Neutrophil (primary cell): ENCODE results near the gene GTPBP4.

Experiments
- H3K27ac ChIP-seq: fragments of 200-600 bp; sonication (generic); 2 replicates; pipeline ENCODE4 v1.5.1; 2016; ENCODE audit warnings: mild to moderate bottlenecking, moderate library complexity
- H3K27me3 ChIP-seq: fragments of 200-600 bp; sonication (generic); 2 replicates; pipeline ENCODE4 v1.6.0; 2016; ENCODE audit warnings: mild to moderate bottlenecking
- H3K36me3 ChIP-seq: fragments of 200-600 bp; sonication (generic); 2 replicates; pipeline ENCODE4 v1.5.1; 2017
- H3K4me1 ChIP-seq, 2 experiments: fragments of 200-600 bp in 1 of 2; sonication (generic) in 1 of 2; 1 replicate in 1 of 2; 2 replicates in 1 of 2; pipeline versions ENCODE4 v1.5.1 to v1.6.1; 2013 to 2016; ENCODE audit warnings: low read depth in 1 of 2, low read length in 1 of 2, mild to moderate bottlenecking in 1 of 2, moderate library complexity in 1 of 2; ENCODE audit not compliant: control insufficient read depth in 1 of 2, insufficient read depth in 1 of 2
- H3K4me3 ChIP-seq, 2 experiments: fragments of 200-600 bp in 1 of 2; sonication (generic) in 1 of 2; 1 replicate in 1 of 2; 2 replicates in 1 of 2; pipeline ENCODE4 v1.5.1; 2013 to 2016; ENCODE audit warnings: low read depth in 1 of 2, low read length in 1 of 2, mild to moderate bottlenecking in 1 of 2, moderate library complexity in 1 of 2
- H3K9me3 ChIP-seq: fragments of 200-600 bp; sonication (generic); 2 replicates; pipeline ENCODE4 v1.5.1; 2016
- TF ChIP-seq, protein P1 (sequence below): fragments of 200-600 bp; sonication (generic); IDR thresholded peaks from 2 replicates; pipeline ENCODE4 v1.5.1; 2016; ENCODE audit warnings: antibody characterized with exemption

GTPBP4 gene

DNA sequence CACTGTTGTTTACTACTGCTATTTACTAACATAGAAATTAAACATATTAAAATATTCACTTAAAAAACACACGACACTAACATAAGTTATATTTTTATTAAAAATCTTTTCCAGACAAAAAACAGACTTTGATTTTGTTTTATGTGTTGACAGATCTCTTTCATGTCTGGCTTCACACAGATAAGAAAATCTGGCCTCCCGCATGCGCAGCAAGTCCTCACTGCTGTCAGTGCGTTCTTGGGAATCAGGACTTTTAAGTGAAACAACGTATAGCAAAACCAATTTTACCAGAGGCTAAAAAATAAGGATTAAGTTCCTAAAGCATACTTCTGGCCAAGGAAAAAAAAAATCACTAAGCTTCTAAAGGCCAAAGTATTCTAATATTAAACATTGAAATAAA lies 61.9 kb downstream of the GTPBP4 start:
- Histone ChIP-seq H3K9me3 (no peaks in the 10 kb centered on the region), H3K4me3 (peak overlapping the region; percentile 98), H3K4me1 (peaks cover 57% of the 10 kb centered on the region in 2 experiments), H3K27ac (peak overlapping the region; percentile 98), H3K36me3 (peaks cover 40% of the 10 kb centered on the region), H3K27me3 (no peaks in the 10 kb centered on the region)
- TF ChIP-seq, protein P1, sequence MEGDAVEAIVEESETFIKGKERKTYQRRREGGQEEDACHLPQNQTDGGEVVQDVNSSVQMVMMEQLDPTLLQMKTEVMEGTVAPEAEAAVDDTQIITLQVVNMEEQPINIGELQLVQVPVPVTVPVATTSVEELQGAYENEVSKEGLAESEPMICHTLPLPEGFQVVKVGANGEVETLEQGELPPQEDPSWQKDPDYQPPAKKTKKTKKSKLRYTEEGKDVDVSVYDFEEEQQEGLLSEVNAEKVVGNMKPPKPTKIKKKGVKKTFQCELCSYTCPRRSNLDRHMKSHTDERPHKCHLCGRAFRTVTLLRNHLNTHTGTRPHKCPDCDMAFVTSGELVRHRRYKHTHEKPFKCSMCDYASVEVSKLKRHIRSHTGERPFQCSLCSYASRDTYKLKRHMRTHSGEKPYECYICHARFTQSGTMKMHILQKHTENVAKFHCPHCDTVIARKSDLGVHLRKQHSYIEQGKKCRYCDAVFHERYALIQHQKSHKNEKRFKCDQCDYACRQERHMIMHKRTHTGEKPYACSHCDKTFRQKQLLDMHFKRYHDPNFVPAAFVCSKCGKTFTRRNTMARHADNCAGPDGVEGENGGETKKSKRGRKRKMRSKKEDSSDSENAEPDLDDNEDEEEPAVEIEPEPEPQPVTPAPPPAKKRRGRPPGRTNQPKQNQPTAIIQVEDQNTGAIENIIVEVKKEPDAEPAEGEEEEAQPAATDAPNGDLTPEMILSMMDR = no peak

GRCh38 chr10:1050554-1050953 lies 62.3 kb downstream of the GTPBP4 start:
- Histone ChIP-seq H3K4me1 (peaks cover 56 to 57% of the 10 kb centered on the region in 2 experiments), H3K9me3 (no peaks in the 10 kb centered on the region), H3K27me3 (no peaks in the 10 kb centered on the region), H3K36me3 (peaks cover 40% of the 10 kb centered on the region), H3K27ac (peak overlapping the region; percentile 98), H3K4me3 (no peak overlapping the region)
- TF ChIP-seq, protein P1 = no peak

DNA sequence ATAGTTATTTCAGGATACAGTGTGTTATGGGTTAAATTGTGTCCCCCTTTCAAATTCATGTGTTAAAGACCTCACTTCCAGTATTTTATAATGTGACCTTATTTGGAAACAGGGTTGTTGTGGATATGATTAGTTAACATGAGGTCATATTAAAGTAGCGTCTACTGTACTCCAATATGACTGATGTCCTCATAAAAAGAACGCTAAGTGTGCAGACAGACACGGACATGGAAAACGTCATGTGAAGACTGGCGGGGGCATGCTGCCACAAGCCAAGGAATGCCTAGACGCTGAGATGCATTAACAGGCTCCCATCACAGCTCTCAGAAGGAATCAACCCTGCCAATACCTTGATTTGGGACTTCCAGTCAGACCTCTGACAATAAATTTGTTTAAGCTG lies 66.5 kb downstream of the GTPBP4 start:
- TF ChIP-seq, protein P1 = no peak
- Histone ChIP-seq H3K4me3 (peak overlapping the region; percentile 97), H3K27ac (peak overlapping the region; percentile 97), H3K27me3 (no peaks in the 10 kb centered on the region), H3K36me3 (peaks cover 43% of the 10 kb centered on the region), H3K4me1 (peaks cover 59 to 63% of the 10 kb centered on the region in 2 experiments), H3K9me3 (no peaks in the 10 kb centered on the region)

DNA sequence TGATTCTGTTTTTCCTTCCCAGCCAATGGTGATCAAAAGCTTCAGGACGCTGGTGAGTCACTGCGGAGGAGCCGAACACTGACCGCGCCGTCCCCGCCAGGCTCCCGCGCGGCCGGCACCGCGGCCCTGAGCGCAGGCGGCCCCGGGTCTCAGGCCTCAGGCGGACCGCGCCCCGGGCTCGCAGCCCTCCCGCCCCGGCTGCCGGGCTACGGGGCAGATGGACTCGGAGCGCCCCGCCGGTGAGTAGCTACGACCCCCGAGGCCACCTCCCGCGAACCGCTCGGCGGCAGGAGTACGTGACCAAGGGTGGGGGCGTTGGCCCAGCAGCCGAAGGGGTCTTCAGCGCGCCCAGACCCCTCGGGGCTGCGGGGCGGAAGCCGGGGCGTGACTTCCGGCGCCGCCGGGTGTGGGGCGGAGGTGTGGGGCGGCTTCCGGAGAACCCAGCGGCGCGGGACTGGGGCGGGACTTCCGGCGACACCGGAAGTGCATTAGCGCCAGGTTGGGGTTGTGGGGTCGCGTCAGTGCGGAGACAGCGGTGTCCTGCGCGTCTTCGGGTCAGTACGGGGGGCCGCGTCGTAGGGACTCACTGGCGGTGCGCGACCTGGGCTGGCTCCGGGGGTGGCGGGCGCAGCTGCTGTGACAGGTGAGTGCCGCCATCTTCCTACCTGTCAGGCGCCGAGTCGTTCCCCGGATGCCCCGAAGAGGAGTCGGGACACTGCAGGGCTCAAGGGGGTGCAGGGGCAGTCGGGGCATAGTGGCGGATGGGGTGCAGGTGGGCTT lies 68.3 kb downstream of the GTPBP4 start, which contains the start of gene WDR37:
Gene WDR37 (plus strand): TSS at position 60 of the 780 bp plus-strand sequence. CDS start 15,771 bp downstream, outside the sequence.
- Histone ChIP-seq H3K4me1 (peaks cover 58 to 60% of the 10 kb centered on the region in 2 experiments), H3K27ac (peak within 1 kb of the TSS; percentile 97), H3K4me3 (peak within 1 kb of the TSS; percentile 97), H3K27me3 (no peaks in the 10 kb centered on the region), H3K36me3 (peaks cover 33% of the 10 kb centered on the region), H3K9me3 (no peaks in the 10 kb centered on the region)
- TF ChIP-seq, protein P1 = no peak

DNA sequence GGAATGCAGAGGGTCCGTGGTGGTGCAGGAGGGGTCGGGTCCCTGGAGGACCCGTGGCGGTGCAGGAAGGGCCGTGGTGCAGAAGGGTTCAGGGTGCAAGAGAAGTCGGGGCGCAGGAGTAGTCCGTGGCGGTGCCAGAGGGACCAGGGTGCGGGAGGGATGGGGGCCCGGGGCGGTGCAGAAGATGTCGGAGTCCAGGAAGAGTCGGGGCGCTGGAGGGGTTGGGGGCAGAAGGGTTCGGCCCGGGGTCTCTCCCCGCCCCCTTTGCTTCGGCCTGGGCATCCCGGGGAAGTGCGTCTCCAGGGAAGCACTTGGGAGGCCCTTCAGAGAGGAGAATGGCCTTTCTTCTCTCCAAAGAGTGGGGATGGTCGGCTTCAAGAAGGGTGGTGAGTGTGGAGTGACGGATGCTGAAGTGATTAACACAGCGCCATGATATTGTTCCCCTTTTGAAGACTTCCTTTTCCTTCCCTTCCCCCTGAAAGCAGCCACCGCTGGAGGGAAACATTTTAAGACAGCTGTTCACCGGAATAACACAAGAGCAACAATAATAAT lies 68.9 kb downstream of the GTPBP4 start:
- H3K27ac ChIP-seq = peak overlapping the region; percentile 97
- H3K27me3 ChIP-seq = no peaks in the 10 kb centered on the region
- peak overlapping the region; percentile 97 for H3K4me3 ChIP-seq
- TF ChIP-seq, protein P1 = peak; percentile 26
- peaks cover 26% of the 10 kb centered on the region for H3K36me3 ChIP-seq
- peaks cover 64 to 67% of the 10 kb centered on the region in 2 experiments for H3K4me1 ChIP-seq
- no peaks in the 10 kb centered on the region for H3K9me3 ChIP-seq
